Measurements from ENCODE around the gene MRPS2. TPM values are rescaled to one million over a fixed set of nuclear protein-coding genes. Genes with fewer than 3 reads are reported as not detected.

MRPS2 gene
- total RNA-seq, 4 donors from 2014 or later = 21.4 to 37.6 (median 25.6) TPM

- Histone ChIP-seq H3K36me3 (peaks cover 0 to 34% of the 10 kb centered on the region in 2 donors), H3K4me1 (peaks cover 0 to 13% (median 0%) of the 10 kb centered on the region in 3 donors), H3K27me3 (no peaks in the 10 kb centered on the region), H3K4me3 (no peak overlapping the region), H3K27ac (no peak overlapping the region), H3K9me3 (peaks cover 0 to 16% (median 0%) of the 10 kb centered on the region in 3 donors)
- WGBS, 2 donors (ENCODE audit: low coverage in 1 of 2) = 90 to 92% methylated on average over 2 to 6 of the region's 23 CpGs
- no peak for TF ChIP-seq POLR2A (IDR thresholded peaks at IDR 0.05)
- TF ChIP-seq EP300 (IDR thresholded peaks at IDR 0.05) = no peak
- no peak for TF ChIP-seq CTCF (IDR thresholded peaks at IDR 0.05)
- no peak for TF ChIP-seq POLR2AphosphoS5 (IDR thresholded peaks at IDR 0.05)
- no peak for ATAC-seq
Measured at GRCh38 chr9:135507104-135508035, 6.9 kb downstream of the MRPS2 start.

- H3K27me3 ChIP-seq = no peaks in the 10 kb centered on the region
- no peak for ATAC-seq
- TF ChIP-seq EP300 (IDR thresholded peaks at IDR 0.05) (no peak), POLR2AphosphoS5 (IDR thresholded peaks at IDR 0.05) (no peak), POLR2A (IDR thresholded peaks at IDR 0.05) (no peak), CTCF (IDR thresholded peaks at IDR 0.05) (no peak)
- peaks cover 0 to 16% (median 0%) of the 10 kb centered on the region in 3 donors for H3K9me3 ChIP-seq
- peaks cover 0 to 5% (median 0%) of the 10 kb centered on the region in 3 donors for H3K4me1 ChIP-seq
- 83% methylated on average over 2 of the region's 9 CpGs; no CpG with 5 or more reads in 1 of the 2 donors for WGBS, 2 donors (ENCODE audit: low coverage in 1 of 2)
- H3K36me3 ChIP-seq = peaks cover 0 to 25% of the 10 kb centered on the region in 2 donors
- H3K4me3 ChIP-seq = no peak overlapping the region
- H3K27ac ChIP-seq = no peak overlapping the region
Measured at GRCh38 chr9:135508211-135508820, 7.8 kb downstream of the MRPS2 start.

- Histone ChIP-seq H3K27ac (no peak overlapping the region), H3K4me1 (peaks cover 0 to 5% (median 0%) of the 10 kb centered on the region in 3 donors), H3K4me3 (no peak overlapping the region), H3K9me3 (peaks cover 0 to 16% (median 0%) of the 10 kb centered on the region in 3 donors), H3K27me3 (peaks cover under 1% of the 10 kb centered on the region), H3K36me3 (peaks cover 0 to 13% of the 10 kb centered on the region in 2 donors)
- ATAC-seq = no peak
- no peak for TF ChIP-seq CTCF (IDR thresholded peaks at IDR 0.05)
- no peak for TF ChIP-seq POLR2A (IDR thresholded peaks at IDR 0.05)
- TF ChIP-seq POLR2AphosphoS5 (IDR thresholded peaks at IDR 0.05) = no peak
- no peak for TF ChIP-seq EP300 (IDR thresholded peaks at IDR 0.05)
- 83 to 95% methylated on average over 2 of the region's 2 CpGs for WGBS, 2 donors (ENCODE audit: low coverage in 1 of 2)
Measured at GRCh38 chr9:135509458-135509857, 9.0 kb downstream of the MRPS2 start.

GRCh38 chr9:135512241-135512603 is 11.7 kb downstream of the MRPS2 start:
- Histone ChIP-seq H3K36me3 (no peaks in the 10 kb centered on the region), H3K27me3 (peaks cover 21% of the 10 kb centered on the region), H3K9me3 (peaks cover 0 to 16% (median 0%) of the 10 kb centered on the region in 3 donors), H3K27ac (no peak overlapping the region), H3K4me3 (no peak overlapping the region), H3K4me1 (no peaks in the 10 kb centered on the region)
- TF ChIP-seq CTCF (IDR thresholded peaks at IDR 0.05) (no peak), POLR2AphosphoS5 (IDR thresholded peaks at IDR 0.05) (no peak), POLR2A (IDR thresholded peaks at IDR 0.05) (no peak), EP300 (IDR thresholded peaks at IDR 0.05) (no peak)
- 45 to 60% methylated on average over 7 of the region's 10 CpGs for WGBS, 2 donors (ENCODE audit: low coverage in 1 of 2)
- ATAC-seq = no peak

All from gastroesophageal sphincter (tissue), 4 donors.